Activated CD4-positive, alpha-beta memory T cell treated with anti-CD3 and anti-CD28 coated beads for 36 hours (primary cell): ENCODE measurements around the gene DGKZ. TPM values are rescaled to one million over a fixed set of nuclear protein-coding genes. Genes with fewer than 3 reads are reported as not detected.

Experiments used
- CTCF ChIA-PET: fragments of 350-600 bp; sonication (Branson Sonifier 250); formaldehyde crosslinking; loops from one replicate; lab custom pipeline; 2021; ENCODE audit warnings: antibody characterized with exemption, inconsistent platforms; lab: Charles Lee
- POLR2A ChIA-PET: fragments of 350-600 bp; sonication (Branson Sonifier 250); formaldehyde crosslinking; loops from one replicate; lab custom pipeline; 2021; ENCODE audit warnings: antibody characterized with exemption; lab: Charles Lee
- DNase-seq: peaks from one replicate; pipeline ENCODE4 v3.0.0-alpha.2; 2020
- H3K27ac Mint-ChIP-seq: one replicate; pipeline ENCODE4 v1.8.0; 2021; ENCODE audit warnings: mixed read lengths
- H3K27me3 Mint-ChIP-seq: one replicate; pipeline ENCODE4 v1.8.0; 2021; ENCODE audit warnings: mixed read lengths
- H3K36me3 Mint-ChIP-seq: one replicate; pipeline ENCODE4 v1.8.0; 2021; ENCODE audit warnings: mixed read lengths
- H3K4me1 Mint-ChIP-seq: one replicate; pipeline ENCODE4 v1.8.0; 2021; ENCODE audit warnings: low read depth, mixed read lengths
- H3K4me3 Mint-ChIP-seq: one replicate; pipeline ENCODE4 v1.8.0; 2021; ENCODE audit warnings: mild to moderate bottlenecking, mixed read lengths
- H3K9me3 Mint-ChIP-seq: one replicate; pipeline ENCODE4 v1.8.0; 2021; ENCODE audit warnings: mixed read lengths
- intact Hi-C: fragments of 100-400 bp; cut with micrococcal nuclease; formaldehyde crosslinking; loops from one replicate; pipeline ENCODE4 v1.15.1; 2023
- total RNA-seq, 2 experiments: library from RNA; stranded (reverse); gene quantifications; one replicate each; pipeline ENCODE4 v1.2.3, GENCODE V29; 2021

DGKZ gene
- total RNA-seq, 2 experiments from 2014 or later = 85.3 to 88.7 TPM

DNA sequence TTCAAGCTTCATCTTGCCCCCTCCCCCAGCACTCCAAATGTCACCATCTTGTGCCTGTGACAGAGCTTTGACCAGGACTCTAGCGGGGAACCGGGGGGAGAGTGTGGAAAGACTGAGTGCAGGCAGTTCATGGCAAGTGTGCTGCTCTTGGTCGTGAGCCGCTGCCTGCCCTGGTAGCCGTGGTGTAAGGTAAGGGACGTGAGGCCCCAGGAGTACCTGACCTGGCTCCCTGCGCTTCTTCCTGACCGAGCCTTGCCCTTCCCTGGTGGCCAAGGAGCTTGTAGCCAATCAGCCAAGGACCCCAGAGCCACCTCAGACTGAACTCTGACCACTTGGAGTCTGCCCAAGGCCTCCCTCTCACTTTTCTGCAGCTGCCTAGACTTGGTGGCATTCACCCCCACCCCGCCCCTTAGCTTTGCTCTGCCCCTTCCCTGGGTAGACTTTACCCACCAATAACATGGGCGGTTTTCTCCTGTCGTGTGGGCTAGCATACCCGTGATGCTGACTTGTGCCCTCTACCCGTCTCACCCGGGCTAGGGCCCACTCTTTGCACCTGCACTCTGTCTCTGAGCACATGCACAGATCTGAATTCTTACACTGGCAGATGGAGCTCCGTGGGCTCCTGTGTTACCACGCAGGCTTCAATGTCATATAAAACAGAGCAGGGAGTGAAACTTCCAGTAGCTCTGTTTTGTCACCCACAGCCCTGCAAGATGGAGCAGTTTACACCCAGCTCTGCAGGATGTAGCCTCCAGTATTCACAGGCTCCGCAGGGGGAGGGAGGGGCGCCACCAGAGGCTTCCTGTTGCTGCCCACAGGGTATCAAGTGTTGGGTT is 1.5 kb downstream of the DGKZ start:
- peak; percentile 79 for DNase-seq
- H3K4me3 Mint-ChIP-seq = peak overlapping the region; percentile 86
- ChIA-PET POLR2A (interaction anchor here (0.7 to 4.1 kb wide), 7 partner anchors 10 to 269 kb away, joined by 3 to 15 read pairs (median 4); no protein-coding TSS in a partner anchor), CTCF (interaction anchor here (1.6 to 15.3 kb wide), 7 partner anchors 16 to 110 kb away, joined by 4 to 346 read pairs (median 9); partner anchors contain the start of gene CHRM4)
- peak overlapping the region; percentile 90 for H3K27ac Mint-ChIP-seq
- peaks cover 79% of the 10 kb centered on the region for H3K4me1 Mint-ChIP-seq
- no peaks in the 10 kb centered on the region for H3K27me3 Mint-ChIP-seq
- no peaks in the 10 kb centered on the region for H3K9me3 Mint-ChIP-seq
- peaks cover 2% of the 10 kb centered on the region for H3K36me3 Mint-ChIP-seq
- intact Hi-C loops = loop anchor here (2.0 kb wide), 1 partner anchor 268 kb away; the partner anchor contains the start of genes ATG13 and HARBI1

DNA sequence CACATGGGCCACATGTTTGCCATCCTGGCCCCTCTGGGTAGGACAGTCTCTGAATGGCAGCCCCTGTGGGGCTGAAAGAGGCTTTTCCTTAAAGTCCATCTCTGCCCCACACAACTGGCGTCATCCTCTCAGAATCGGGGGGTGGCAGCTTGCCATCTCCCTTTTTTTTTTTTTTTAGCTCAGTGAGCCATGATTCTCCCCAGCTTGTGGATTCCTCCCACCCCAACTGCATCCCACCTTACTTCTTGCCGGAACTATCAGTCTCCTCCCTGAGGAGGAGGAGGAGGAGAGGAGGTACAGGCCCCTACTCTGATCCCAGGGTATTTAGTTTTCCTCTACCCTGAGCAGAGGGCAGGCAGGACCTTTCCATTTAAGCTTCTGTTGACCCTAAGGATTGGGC is 3.4 kb downstream of the DGKZ start:
- peak overlapping the region; percentile 55 for H3K27ac Mint-ChIP-seq
- intact Hi-C loops = no loop called here
- peaks cover 78% of the 10 kb centered on the region for H3K4me1 Mint-ChIP-seq
- ChIA-PET CTCF (interaction anchor here (1.1 to 15.3 kb wide), 6 partner anchors 16 to 210 kb away, joined by 3 to 346 read pairs (median 8); partner anchors contain the start of gene CHRM4), POLR2A (interaction anchor here (1.0 to 4.1 kb wide), 2 partner anchors 10 to 41 kb away, joined by 3 to 15 read pairs; partner anchors contain the start of gene CHRM4)
- H3K9me3 Mint-ChIP-seq = no peaks in the 10 kb centered on the region
- no peak overlapping the region for H3K4me3 Mint-ChIP-seq
- peaks cover 2% of the 10 kb centered on the region for H3K36me3 Mint-ChIP-seq
- H3K27me3 Mint-ChIP-seq = no peaks in the 10 kb centered on the region
- DNase-seq = no peak

GRCh38 chr11:46351148-46351547 is 3.9 kb downstream of the DGKZ start:
- peaks cover 2% of the 10 kb centered on the region for H3K36me3 Mint-ChIP-seq
- peak overlapping the region; percentile 87 for H3K27ac Mint-ChIP-seq

DNA sequence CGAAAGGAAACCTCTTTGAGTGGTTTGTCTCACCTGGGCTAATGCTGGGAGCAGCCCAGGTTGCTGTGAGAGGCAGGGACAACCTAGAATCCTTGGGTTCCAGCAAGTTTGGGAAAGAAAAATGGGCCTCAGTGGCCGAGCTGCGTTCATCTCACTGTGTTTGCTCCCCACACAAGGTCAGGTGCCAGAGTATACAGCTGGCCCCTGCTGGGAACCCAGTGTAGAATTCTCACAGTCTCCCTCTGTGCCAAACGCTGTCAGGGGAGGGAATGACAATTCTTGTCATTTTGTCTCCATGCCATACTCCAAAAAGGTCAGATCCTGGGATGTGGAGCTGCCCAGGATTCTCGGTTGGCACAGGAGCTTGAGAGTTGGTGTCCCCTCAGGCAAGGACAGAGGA is 4.3 kb downstream of the DGKZ start:
- peak overlapping the region; percentile 87 for H3K27ac Mint-ChIP-seq
- no peak for DNase-seq
- peaks cover 2% of the 10 kb centered on the region for H3K36me3 Mint-ChIP-seq
- H3K9me3 Mint-ChIP-seq = no peaks in the 10 kb centered on the region
- intact Hi-C loops = loop anchor here (1.0 kb wide), 3 partner anchors 16 to 178 kb away; no protein-coding TSS in a partner anchor
- peak overlapping the region; percentile 76 for H3K4me3 Mint-ChIP-seq
- ChIA-PET POLR2A (interaction anchor here (0.8 to 2.4 kb wide), 2 partner anchors 8 to 9 kb away, joined by 3 to 15 read pairs; no protein-coding TSS in a partner anchor), CTCF (interaction anchor here (0.6 to 15.3 kb wide), 20 partner anchors 8 to 349 kb away, joined by 3 to 346 read pairs (median 6); partner anchors contain the start of genes ARHGAP1, CHRM4 and ZNF408)
- H3K4me1 Mint-ChIP-seq = peaks cover 78% of the 10 kb centered on the region
- H3K27me3 Mint-ChIP-seq = no peaks in the 10 kb centered on the region

More at GRCh38 chr11:46351148-46351547, 3.9 kb downstream of the DGKZ start:
- ChIA-PET CTCF (interaction anchor here (1.3 to 15.3 kb wide), 13 partner anchors 7 to 350 kb away, joined by 3 to 346 read pairs (median 8); partner anchors contain the start of genes ARHGAP1, CHRM4 and ZNF408), POLR2A (interaction anchor here (1.0 to 2.4 kb wide), 2 partner anchors 10 to 41 kb away, joined by 3 to 15 read pairs; partner anchors contain the start of gene CHRM4)
- H3K4me1 Mint-ChIP-seq = peaks cover 78% of the 10 kb centered on the region
- no peaks in the 10 kb centered on the region for H3K27me3 Mint-ChIP-seq
- intact Hi-C loops = no loop called here
- peak overlapping the region; percentile 76 for H3K4me3 Mint-ChIP-seq
- H3K9me3 Mint-ChIP-seq = no peaks in the 10 kb centered on the region
- DNase-seq = no peak

DNA sequence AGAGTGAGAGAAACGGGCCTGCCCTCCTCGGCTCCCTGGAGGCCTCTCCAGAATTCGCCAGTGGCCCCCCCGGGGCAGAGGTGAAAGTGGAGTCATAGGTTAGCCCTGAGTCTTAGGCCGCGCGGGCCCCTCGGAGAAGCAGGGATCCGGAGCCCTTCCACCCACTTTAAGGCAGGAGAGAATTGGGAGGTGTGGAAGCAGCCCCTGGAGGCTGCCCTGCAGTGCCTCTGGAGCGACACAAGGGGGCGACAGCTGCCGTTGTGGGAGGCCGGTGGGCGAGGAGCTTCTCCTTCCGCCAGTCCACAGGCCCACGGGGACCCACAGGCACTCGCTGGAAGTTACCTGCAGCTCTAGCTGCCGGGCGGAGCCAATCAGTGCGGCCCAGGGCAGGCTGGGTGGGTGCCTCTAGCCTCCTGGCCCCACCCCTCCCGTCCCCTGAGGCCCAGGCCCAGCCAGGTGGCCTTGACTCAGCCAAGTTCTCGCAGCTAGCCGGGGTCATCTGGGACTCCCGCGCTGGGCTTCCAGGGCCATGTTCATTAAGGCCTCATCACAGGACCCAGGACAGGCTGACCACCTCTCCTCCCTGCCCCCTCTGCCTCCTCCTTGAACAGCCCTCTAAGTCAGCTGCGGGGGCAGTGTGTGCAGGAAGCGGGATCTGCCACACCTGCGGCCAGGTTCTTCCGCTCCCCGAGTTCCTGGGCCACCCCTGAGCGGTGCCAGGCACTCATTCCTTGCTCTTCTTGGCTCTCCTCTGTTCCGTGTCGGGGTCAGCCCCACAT is 5.0 kb downstream of the DGKZ start:
- ChIA-PET POLR2A (interaction anchor here (0.8 to 2.4 kb wide), 2 partner anchors 8 to 9 kb away, joined by 3 to 15 read pairs; no protein-coding TSS in a partner anchor), CTCF (interaction anchor here (0.5 to 15.3 kb wide), 28 partner anchors 8 to 349 kb away, joined by 3 to 346 read pairs (median 5); partner anchors contain the start of genes ARHGAP1, ATG13, CHRM4 and CREB3L1)
- intact Hi-C loops = loop anchor here (1.0 kb wide), 3 partner anchors 15 to 177 kb away; no protein-coding TSS in a partner anchor
- DNase-seq = peak; percentile 86
- peak overlapping the region; percentile 76 for H3K4me3 Mint-ChIP-seq
- no peaks in the 10 kb centered on the region for H3K27me3 Mint-ChIP-seq
- peak overlapping the region; percentile 87 for H3K27ac Mint-ChIP-seq
- H3K36me3 Mint-ChIP-seq = peaks cover 2% of the 10 kb centered on the region
- H3K9me3 Mint-ChIP-seq = no peaks in the 10 kb centered on the region
- H3K4me1 Mint-ChIP-seq = peaks cover 78% of the 10 kb centered on the region

DNA sequence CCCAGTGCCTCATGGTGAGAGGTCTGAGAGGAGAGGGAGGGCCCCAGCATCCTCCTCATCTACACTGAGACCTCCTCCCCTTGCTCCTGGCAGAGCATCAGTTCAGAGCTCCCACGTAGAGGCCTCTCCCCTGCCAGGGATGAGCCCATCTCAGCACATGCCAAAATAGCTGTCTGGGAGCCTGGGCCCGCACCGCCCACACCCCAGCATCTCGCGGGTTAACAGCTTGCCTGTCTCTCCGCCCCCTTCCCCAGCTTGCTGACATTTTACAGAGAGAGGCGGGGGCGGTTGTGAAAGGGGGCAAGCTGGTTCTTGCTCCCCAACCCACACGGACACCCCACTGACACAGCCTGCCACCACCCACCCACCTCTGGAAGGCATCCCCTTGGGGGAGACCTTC is 6.4 kb downstream of the DGKZ start:
- DNase-seq = peak; percentile 78
- Mint-ChIP-seq H3K4me3 (peak overlapping the region; percentile 76), H3K27me3 (no peaks in the 10 kb centered on the region), H3K36me3 (peaks cover 2% of the 10 kb centered on the region), H3K27ac (peak overlapping the region; percentile 87), H3K9me3 (no peaks in the 10 kb centered on the region), H3K4me1 (peaks cover 85% of the 10 kb centered on the region)
- intact Hi-C loops = loop anchor here (1.0 kb wide), 1 partner anchor 8 kb away; no protein-coding TSS in a partner anchor
- POLR2A ChIA-PET = interaction anchor here (1.3 kb wide), 1 partner anchor 12 kb away, joined by 8 read pairs; no protein-coding TSS in a partner anchor
- CTCF ChIA-PET = interaction anchor here (1.0 to 15.3 kb wide), 4 partner anchors 13 to 176 kb away, joined by 3 to 346 read pairs (median 45); partner anchors contain the start of gene CHRM4

GRCh38 chr11:46356924-46357482 is 9.7 kb downstream of the DGKZ start:
- Mint-ChIP-seq H3K27me3 (no peaks in the 10 kb centered on the region), H3K4me3 (no peak overlapping the region), H3K36me3 (no peaks in the 10 kb centered on the region), H3K9me3 (no peaks in the 10 kb centered on the region), H3K27ac (peak overlapping the region; percentile 39), H3K4me1 (peaks cover 65% of the 10 kb centered on the region)
- intact Hi-C loops = no loop called here
- DNase-seq = no peak
- ChIA-PET POLR2A (interaction anchor here (2.4 kb wide), 1 partner anchor 9 kb away, joined by 12 read pairs; the partner anchor contains the start of gene DGKZ), CTCF (interaction anchor here (0.8 to 3.7 kb wide), 5 partner anchors 8 to 35 kb away, joined by 3 to 23 read pairs (median 3); partner anchors contain the start of gene DGKZ)

GRCh38 chr11:46357483-46357936 is 10.2 kb downstream of the DGKZ start:
- CTCF ChIA-PET = interaction anchor here (0.8 to 17.2 kb wide), 4 partner anchors 10 to 35 kb away, joined by 3 to 346 read pairs (median 13); partner anchors contain the start of gene DGKZ
- no peaks in the 10 kb centered on the region for H3K36me3 Mint-ChIP-seq
- H3K4me1 Mint-ChIP-seq = peaks cover 67% of the 10 kb centered on the region
- no peaks in the 10 kb centered on the region for H3K9me3 Mint-ChIP-seq
- POLR2A ChIA-PET = interaction anchor here (2.4 kb wide), 1 partner anchor 9 kb away, joined by 12 read pairs; the partner anchor contains the start of gene DGKZ
- no peak for DNase-seq
- peak overlapping the region; percentile 65 for H3K27ac Mint-ChIP-seq
- intact Hi-C loops = no loop called here
- H3K4me3 Mint-ChIP-seq = no peak overlapping the region
- H3K27me3 Mint-ChIP-seq = no peaks in the 10 kb centered on the region

DNA sequence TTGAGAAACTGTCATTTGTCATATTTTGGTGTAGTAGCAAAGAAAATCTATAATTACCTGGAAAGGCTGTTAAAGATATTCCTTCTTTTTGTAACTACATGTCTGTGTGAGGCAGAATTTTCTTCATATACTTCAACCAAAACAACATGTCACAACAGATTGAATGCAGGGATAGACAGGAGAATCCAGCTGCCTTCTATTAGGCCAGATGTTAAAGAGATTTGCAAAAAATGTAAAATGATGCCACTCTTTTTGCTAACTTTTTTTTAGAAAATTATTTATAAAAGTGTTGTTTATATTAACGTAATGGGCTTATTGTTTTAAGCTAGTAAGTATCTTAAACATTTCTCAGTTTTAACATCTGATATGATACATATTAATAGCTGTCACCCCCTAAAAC is 12.7 kb downstream of the DGKZ start:
- H3K27me3 Mint-ChIP-seq = no peaks in the 10 kb centered on the region
- intact Hi-C loops = loop anchor here (2.0 kb wide), 1 partner anchor 21 kb away; the partner anchor contains the start of gene MDK
- H3K9me3 Mint-ChIP-seq = no peaks in the 10 kb centered on the region
- H3K36me3 Mint-ChIP-seq = no peaks in the 10 kb centered on the region
- H3K27ac Mint-ChIP-seq = no peak overlapping the region
- ChIA-PET CTCF (interaction anchor here (1.0 to 17.2 kb wide), 5 partner anchors 9 to 140 kb away, joined by 3 to 346 read pairs (median 5); partner anchors contain the start of gene DGKZ), POLR2A (interaction anchor here (0.6 to 2.2 kb wide), 4 partner anchors 8 to 576 kb away, joined by 3 to 15 read pairs (median 10); partner anchors contain the start of gene DGKZ)
- H3K4me3 Mint-ChIP-seq = no peak overlapping the region
- H3K4me1 Mint-ChIP-seq = peaks cover 60% of the 10 kb centered on the region
- no peak for DNase-seq

GRCh38 chr11:46360878-46361277 is 13.6 kb downstream of the DGKZ start:
- intact Hi-C loops = loop anchor here (1.0 to 2.0 kb wide), 2 partner anchors 8 to 20 kb away; partner anchors contain the start of gene MDK
- ChIA-PET CTCF (interaction anchor here (0.8 to 17.2 kb wide), 7 partner anchors 8 to 139 kb away, joined by 3 to 346 read pairs (median 5); partner anchors contain the start of gene DGKZ), POLR2A (interaction anchor here (0.6 to 2.2 kb wide), 5 partner anchors 9 to 218 kb away, joined by 3 to 15 read pairs (median 3); partner anchors contain the start of gene DGKZ)
- H3K4me1 Mint-ChIP-seq = peaks cover 64% of the 10 kb centered on the region
- peak overlapping the region; percentile 84 for H3K27ac Mint-ChIP-seq
- no peaks in the 10 kb centered on the region for H3K27me3 Mint-ChIP-seq
- no peaks in the 10 kb centered on the region for H3K36me3 Mint-ChIP-seq
- peak overlapping the region; percentile 72 for H3K4me3 Mint-ChIP-seq
- DNase-seq = no peak
- H3K9me3 Mint-ChIP-seq = no peaks in the 10 kb centered on the region
